HEK293 (cell line): ENCODE data around the gene ANKRD34B.

Experiments
- CTCF ChIA-PET: fragments of 350-600 bp; formaldehyde crosslinking; extraction: SDS; loops from one replicate; lab custom pipeline; 2021; ENCODE audit warnings: antibody characterized with exemption; lab: Yijun Ruan, JAX
- POLR2A ChIA-PET: fragments of 300-600 bp; formaldehyde crosslinking; extraction: SDS; loops from one replicate; lab custom pipeline; 2020; ENCODE audit warnings: antibody characterized with exemption, inconsistent platforms; lab: Yijun Ruan, JAX
- H3K27ac ChIP-seq: fragments of 200-500 bp; sonication (Bioruptor generic); 2 replicates; pipeline ENCODE4 v1.5.1; 2014; ENCODE audit warnings: low read depth, low read length, control low read depth, inconsistent platforms; ENCODE audit errors: extremely low read depth
- H3K36me3 ChIP-seq, 2 experiments: fragments of 200-500 bp in 1 of 2; sonication (Bioruptor generic) in 1 of 2; 1 replicate in 1 of 2; 2 replicates in 1 of 2; pipeline ENCODE4 v1.5.1; 2014 to 2017; ENCODE audit warnings: inconsistent platforms in 2 of 2, low read length in 2 of 2; ENCODE audit not compliant: control insufficient read depth in 2 of 2, insufficient read depth in 1 of 2
- H3K4me1 ChIP-seq: fragments of 200-500 bp; sonication (Bioruptor generic); 2 replicates; pipeline ENCODE4 v1.5.1; 2014; ENCODE audit warnings: mild to moderate bottlenecking, low read length, inconsistent platforms; ENCODE audit not compliant: control insufficient read depth, insufficient read depth
- H3K4me3 ChIP-seq: 2 replicates; pipeline ENCODE4 v1.5.1; 2011; ENCODE audit warnings: low read depth, mild to moderate bottlenecking, control low read depth, low read length, moderate library complexity
- H3K9me3 ChIP-seq: fragments of 200-500 bp; sonication (Bioruptor generic); 2 replicates; pipeline ENCODE4 v1.5.1; 2014; ENCODE audit warnings: low read depth, low read length, inconsistent platforms; ENCODE audit not compliant: control insufficient read depth, insufficient read depth
- BCL11A ChIP-seq: fragments of 450-650 bp; formaldehyde crosslinking; IDR thresholded peaks from 2 replicates; pipeline ENCODE4 v1.5.1; 2016; ENCODE audit warnings: low read depth, missing biosample characterization, missing genetic modification characterization
- BCL11B ChIP-seq: fragments of 450-650 bp; formaldehyde crosslinking; IDR thresholded peaks from 2 replicates; pipeline ENCODE4 v1.5.1; 2016; ENCODE audit warnings: low read depth, missing biosample characterization, missing genetic modification characterization
- PRDM1 ChIP-seq: fragments of 450-650 bp; formaldehyde crosslinking; IDR thresholded peaks from 2 replicates; pipeline ENCODE4; 2016; ENCODE audit warnings: missing biosample characterization, missing genetic modification characterization
- SALL2 ChIP-seq: fragments of 450-650 bp; formaldehyde crosslinking; IDR thresholded peaks from 2 replicates; pipeline ENCODE4 v1.5.0; 2017; ENCODE audit warnings: missing biosample characterization, mild to moderate bottlenecking, missing genetic modification characterization, borderline replicate concordance
- SCRT1 ChIP-seq: fragments of 450-650 bp; formaldehyde crosslinking; IDR thresholded peaks from 2 replicates; pipeline ENCODE4 v1.5.1; 2016; ENCODE audit warnings: missing biosample characterization, missing genetic modification characterization, borderline replicate concordance
- SCRT2 ChIP-seq: fragments of 450-650 bp; formaldehyde crosslinking; IDR thresholded peaks from 2 replicates; pipeline ENCODE4 v1.5.1; 2016; ENCODE audit warnings: missing biosample characterization, missing genetic modification characterization
- SP7 ChIP-seq: fragments of 450-650 bp; formaldehyde crosslinking; IDR thresholded peaks from 2 replicates; pipeline ENCODE4 v1.5.1; 2016; ENCODE audit warnings: missing biosample characterization, missing genetic modification characterization
- ZBTB17 ChIP-seq: fragments of 450-650 bp; formaldehyde crosslinking; IDR thresholded peaks from 2 replicates; pipeline ENCODE4 v1.5.1; 2016; ENCODE audit warnings: missing biosample characterization, missing genetic modification characterization
- ZBTB6 ChIP-seq: fragments of 450-650 bp; formaldehyde crosslinking; IDR thresholded peaks from 2 replicates; pipeline ENCODE4 v1.5.1; 2017; ENCODE audit warnings: missing biosample characterization, missing genetic modification characterization
- ZNF112 ChIP-seq: fragments of 450-650 bp; formaldehyde crosslinking; IDR thresholded peaks from 2 replicates; pipeline ENCODE4 v1.5.0; 2017; ENCODE audit warnings: missing biosample characterization, missing genetic modification characterization
- ZNF211 ChIP-seq: fragments of 450-650 bp; formaldehyde crosslinking; IDR thresholded peaks from 2 replicates; pipeline ENCODE4 v1.5.1; 2016; ENCODE audit warnings: low read depth, missing biosample characterization, missing genetic modification characterization
- ZNF26 ChIP-seq: fragments of 450-650 bp; formaldehyde crosslinking; IDR thresholded peaks from 2 replicates; pipeline ENCODE4 v1.5.1; 2016; ENCODE audit warnings: missing biosample characterization, missing genetic modification characterization
- ZNF423 ChIP-seq: fragments of 450-650 bp; formaldehyde crosslinking; IDR thresholded peaks from 2 replicates; pipeline ENCODE4 v1.5.1; 2016; ENCODE audit warnings: missing biosample characterization, missing genetic modification characterization
- ZNF501 ChIP-seq: fragments of 450-650 bp; formaldehyde crosslinking; IDR thresholded peaks from 2 replicates; pipeline ENCODE4 v1.5.1; 2016; ENCODE audit warnings: missing biosample characterization, missing genetic modification characterization
- ZNF518A ChIP-seq: fragments of 450-650 bp; formaldehyde crosslinking; conservative IDR thresholded peaks from 2 replicates; pipeline ENCODE4 v1.5.1; 2016; ENCODE audit warnings: low read depth, missing biosample characterization, missing genetic modification characterization
- ZNF529 ChIP-seq: fragments of 450-650 bp; formaldehyde crosslinking; IDR thresholded peaks from 2 replicates; pipeline ENCODE4 v1.5.1; 2017; ENCODE audit warnings: missing genetic modification characterization, missing biosample characterization; ENCODE audit not compliant: insufficient replicate concordance
- ZNF596 ChIP-seq: fragments of 450-650 bp; IDR thresholded peaks from 2 replicates; pipeline ENCODE4 v1.5.0; 2018; ENCODE audit warnings: missing biosample characterization, mild to moderate bottlenecking, missing genetic modification characterization, moderate library complexity
- ZNF600 ChIP-seq: fragments of 450-650 bp; formaldehyde crosslinking; IDR thresholded peaks from 2 replicates; pipeline ENCODE4 v1.5.1; 2016; ENCODE audit warnings: missing biosample characterization, missing genetic modification characterization
- ZNF621 ChIP-seq: fragments of 450-650 bp; formaldehyde crosslinking; IDR thresholded peaks from 2 replicates; pipeline ENCODE4 v1.5.1; 2017; ENCODE audit warnings: missing biosample characterization, missing genetic modification characterization
- ZNF645 ChIP-seq: fragments of 450-650 bp; formaldehyde crosslinking; IDR thresholded peaks from 2 replicates; pipeline ENCODE4; 2016; ENCODE audit warnings: missing biosample characterization, missing genetic modification characterization
- ZNF830 ChIP-seq: fragments of 450-650 bp; IDR thresholded peaks from 2 replicates; pipeline ENCODE4 v1.5.0; 2018; ENCODE audit warnings: missing biosample characterization, missing genetic modification characterization, low read depth, mild to moderate bottlenecking, moderate library complexity
- ZXDB ChIP-seq: fragments of 450-650 bp; formaldehyde crosslinking; IDR thresholded peaks from 2 replicates; pipeline ENCODE4 v1.5.1; 2016; ENCODE audit warnings: missing biosample characterization, missing genetic modification characterization

ANKRD34B gene

GRCh38 chr5:80540691-80541090 is 29.4 kb downstream of the ANKRD34B start (continued):
- TF ChIP-seq ZNF518A (tag by site-specific recombination), result no peak

GRCh38 chr5:80516826-80517225 is 53.3 kb downstream of the ANKRD34B start:
- Histone ChIP-seq H3K27ac (no peak overlapping the region), H3K36me3 (no peaks in the 10 kb centered on the region; a peak in 1 of 3 replicates), H3K9me3 (no peaks in the 10 kb centered on the region)
- peak; percentile 83 for TF ChIP-seq SCRT1 (tag by site-specific recombination)
- peak; percentile 69; the same call in 1 of the 2 replicates for TF ChIP-seq BCL11A
- no peak for TF ChIP-seq ZNF830 (tag by site-specific recombination)
- peak; percentile 83 for TF ChIP-seq SP7 (tag by site-specific recombination)
- TF ChIP-seq PRDM1, result peak; percentile 52
- TF ChIP-seq ZNF596 (tag by site-specific recombination), result 0 out of 2 replicates have a peak, but pooled peaks have one; percentile 21
- no peak for TF ChIP-seq ZNF529 (tag by site-specific recombination)
- 0 out of 2 replicates have a peak, but pooled peaks have one; percentile 47 for TF ChIP-seq ZNF501
- TF ChIP-seq ZNF26 (tag by site-specific recombination), result no peak
- TF ChIP-seq ZNF423 (tag by site-specific recombination), result no peak
- TF ChIP-seq ZNF645 (tag by site-specific recombination), result no peak
- TF ChIP-seq SCRT2 (tag by site-specific recombination), result peak; percentile 94
- peak; percentile 36; the same call in 1 of the 2 replicates for TF ChIP-seq ZXDB
- no peak for TF ChIP-seq BCL11B (tag by site-specific recombination)
- TF ChIP-seq ZNF600 (tag by site-specific recombination), result peak; percentile 80
- TF ChIP-seq, all 188 proteins: peak for 9
- Histone ChIP-seq H3K4me1 (no peaks in the 10 kb centered on the region), H3K4me3 (no peak overlapping the region)
- ChIA-PET CTCF (no interaction called here), POLR2A (no interaction called here)

- H3K4me1 ChIP-seq, result no peaks in the 10 kb centered on the region
- ChIA-PET POLR2A (no interaction called here), CTCF (no interaction called here)
- H3K9me3 ChIP-seq, result no peaks in the 10 kb centered on the region
- no peak overlapping the region for H3K27ac ChIP-seq
- H3K4me3 ChIP-seq, result no peak overlapping the region
- no peaks in the 10 kb centered on the region for H3K36me3 ChIP-seq
- no peak for TF ChIP-seq SALL2 (tag by site-specific recombination)
- TF ChIP-seq ZNF621 (tag by site-specific recombination), result no peak
- no peak for TF ChIP-seq ZNF423 (tag by site-specific recombination)
- TF ChIP-seq ZNF211 (tag by site-specific recombination), result no peak
- no peak for TF ChIP-seq ZBTB17
- no peak for TF ChIP-seq ZBTB6 (tag by site-specific recombination)
- TF ChIP-seq ZNF112, result no peak
Measured at GRCh38 chr5:80509362-80509761, 60.7 kb downstream of the ANKRD34B start.
